ENCODE measurements around the gene LAMTOR1.

LAMTOR1 gene

DNA sequence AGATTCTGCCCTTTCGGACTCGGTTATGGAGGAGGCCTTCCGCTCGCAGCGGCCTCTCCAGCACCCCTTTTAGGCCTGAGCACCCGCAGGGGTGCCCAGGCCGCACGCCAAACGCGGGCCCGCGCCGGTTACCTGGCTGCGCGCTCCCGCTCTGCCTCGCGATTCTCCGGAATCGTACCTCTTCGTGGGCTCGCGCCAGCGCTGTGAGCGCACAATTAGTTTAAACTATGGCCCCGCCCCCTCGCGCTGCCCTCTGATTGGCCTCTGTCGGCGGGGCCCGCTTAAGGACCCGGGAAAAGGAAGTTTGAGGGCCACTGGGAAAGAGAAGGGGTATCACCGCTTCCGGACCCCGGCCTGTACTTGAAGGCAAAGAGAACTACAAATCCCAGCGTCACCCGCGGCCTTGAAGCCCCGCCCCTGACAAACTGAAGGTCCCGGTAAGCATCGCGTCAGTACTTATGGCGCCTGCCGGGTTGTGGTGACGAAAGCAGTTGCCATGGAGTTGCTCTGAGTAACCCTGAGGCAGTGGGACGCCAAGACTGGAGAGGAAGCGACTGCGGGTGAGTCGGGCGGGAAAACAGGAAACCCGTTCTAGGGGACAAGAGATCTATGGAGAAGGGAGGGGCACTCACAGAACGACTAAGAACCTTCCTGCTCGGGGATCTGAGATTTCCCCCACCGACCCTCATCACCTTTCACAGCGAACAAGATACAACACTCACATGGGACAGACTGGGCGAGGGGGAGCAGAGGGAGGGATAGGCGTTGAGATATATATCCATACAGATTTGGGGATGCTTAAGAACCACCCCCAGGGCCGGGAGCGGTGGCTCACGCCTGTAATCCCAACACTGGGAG lies 22.5 kb downstream of the LAMTOR1 start, which contains the start of the genes LRRC51 and NUMA1:
TSS of gene LRRC51 (plus strand) at position 525 of the 858 bp plus-strand sequence. CDS start 8,234 bp downstream, outside the sequence.
TSS of gene NUMA1 (minus strand) at position 217 of the 858 bp plus-strand sequence. CDS start 44,599 bp downstream, outside the sequence.
- peak; percentile 49 for DNase-seq

- no peak for DNase-seq
These were observed 23.2 kb downstream of the LAMTOR1 start for GRCh38 chr11:72079819-72080325.

- DNase-seq: no peak
These were observed 24.6 kb downstream of the LAMTOR1 start for GRCh38 chr11:72078477-72078876.

- DNase-seq: no peak
These were observed 27.3 kb downstream of the LAMTOR1 start for GRCh38 chr11:72075756-72076155.

DNA sequence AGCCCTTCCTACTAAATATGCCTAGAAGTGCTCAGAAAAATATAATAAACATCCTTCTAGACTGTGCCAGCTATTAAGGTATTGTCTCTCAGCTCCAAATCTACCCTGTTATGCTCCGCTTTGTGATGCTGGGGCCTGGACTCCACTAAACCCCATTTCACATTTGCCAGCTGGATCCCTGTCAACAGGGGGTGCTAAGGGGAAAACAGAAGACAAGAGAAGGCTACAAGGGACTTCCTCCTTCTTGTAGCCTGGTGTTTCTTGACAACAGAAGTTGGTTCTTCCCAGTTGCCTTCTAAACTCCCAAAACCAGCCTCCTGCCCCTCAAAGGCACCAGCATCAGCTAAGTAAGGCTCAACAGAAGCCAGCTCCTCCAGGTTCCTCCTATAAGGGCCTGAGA lies 28.0 kb downstream of the LAMTOR1 start:
- DNase-seq: no peak

GRCh38 chr11:72072348-72072747 lies 30.7 kb downstream of the LAMTOR1 start:
- DNase-seq: no peak

- no peak for DNase-seq
These were observed 32.6 kb downstream of the LAMTOR1 start for GRCh38 chr11:72070491-72070890.

- DNase-seq: no peak
These were observed 33.3 kb downstream of the LAMTOR1 start for GRCh38 chr11:72069787-72070251.

DNA sequence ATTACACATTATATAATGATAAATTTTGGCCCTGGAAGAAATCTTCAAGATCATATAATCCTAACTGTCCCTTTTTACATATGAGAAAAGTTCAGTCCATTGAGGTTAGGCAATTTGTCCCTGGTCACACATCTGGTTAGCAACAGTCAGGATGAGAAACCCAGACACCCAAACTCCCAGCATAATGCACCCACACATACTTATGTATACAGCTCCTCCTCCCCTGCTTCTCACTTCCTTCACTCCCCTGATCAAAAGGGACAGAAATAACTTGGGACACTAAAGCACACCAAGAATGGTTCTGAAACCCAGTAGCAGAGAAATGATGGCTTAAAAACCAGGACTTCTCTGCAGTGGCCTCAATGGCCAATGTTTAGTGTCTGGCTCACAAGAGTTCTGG lies 33.9 kb downstream of the LAMTOR1 start:
- DNase-seq: no peak

DNA sequence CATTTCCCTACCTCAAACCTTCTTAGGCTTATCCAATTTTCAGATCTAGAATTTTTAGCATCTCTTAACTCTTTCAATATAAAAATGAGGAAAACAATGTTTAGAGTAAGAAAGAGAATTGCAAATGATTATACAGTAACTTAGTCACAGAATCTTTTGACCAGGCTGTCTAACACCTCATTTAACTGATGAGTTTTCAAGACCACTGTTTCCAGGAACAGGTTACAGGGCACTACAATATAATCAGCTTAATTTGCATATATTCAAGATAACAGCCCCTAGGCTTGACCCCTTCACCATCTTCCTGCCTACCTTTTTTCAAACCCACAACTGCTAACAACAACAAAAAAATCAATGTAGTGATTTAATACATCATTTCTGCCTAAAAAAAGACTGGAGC lies 35.4 kb downstream of the LAMTOR1 start:
- no peak for DNase-seq

GRCh38 chr11:72067266-72067665 lies 35.8 kb downstream of the LAMTOR1 start:
- DNase-seq: no peak

- DNase-seq: no peak
These were observed 36.2 kb downstream of the LAMTOR1 start for GRCh38 chr11:72066855-72067254.

DNA sequence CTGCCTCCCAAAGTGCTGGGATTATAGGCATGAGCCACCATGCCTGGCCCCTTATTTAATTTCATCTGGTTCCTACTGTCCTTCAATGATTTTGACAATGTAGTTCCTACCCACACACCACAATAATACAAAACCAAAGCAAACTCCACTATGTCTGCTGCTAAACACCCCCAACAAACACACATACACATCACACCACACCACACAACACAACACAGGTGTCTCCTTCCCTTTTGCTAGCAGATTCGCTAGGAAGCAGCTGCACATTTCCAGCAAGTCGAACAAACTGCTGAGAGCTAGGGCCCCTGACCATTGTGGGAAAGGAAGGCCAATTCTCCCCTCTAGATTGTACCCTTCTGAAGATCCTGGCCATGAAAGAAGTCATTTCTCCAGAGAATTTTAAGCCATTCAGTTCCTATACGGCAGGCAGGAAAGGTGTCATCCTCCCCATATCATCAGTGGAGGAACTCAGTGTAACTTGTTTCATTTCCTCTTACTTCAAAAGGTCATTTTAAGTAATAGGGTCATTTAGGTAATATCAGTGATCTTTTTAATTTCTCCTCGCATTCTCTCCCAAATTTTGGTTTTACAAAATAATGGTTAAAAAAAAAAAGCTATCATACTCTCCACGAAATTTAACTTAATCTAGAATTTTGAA lies 41.2 kb downstream of the LAMTOR1 start:
- DNase-seq: no peak

GRCh38 chr11:72058416-72059034 lies 44.6 kb downstream of the LAMTOR1 start:
- no peak for DNase-seq

GRCh38 chr11:72048766-72049460 lies 54.2 kb downstream of the LAMTOR1 start:
- no peak for DNase-seq

Measured in 8988T (cell line).